ENCODE data around the gene CIAO3.
"Not testable (repeated sequence)": the region's sequence is repeated elsewhere in the genome, so short reads cannot be mapped to it uniquely, and the experiment has no call there.

CIAO3 gene

DNA sequence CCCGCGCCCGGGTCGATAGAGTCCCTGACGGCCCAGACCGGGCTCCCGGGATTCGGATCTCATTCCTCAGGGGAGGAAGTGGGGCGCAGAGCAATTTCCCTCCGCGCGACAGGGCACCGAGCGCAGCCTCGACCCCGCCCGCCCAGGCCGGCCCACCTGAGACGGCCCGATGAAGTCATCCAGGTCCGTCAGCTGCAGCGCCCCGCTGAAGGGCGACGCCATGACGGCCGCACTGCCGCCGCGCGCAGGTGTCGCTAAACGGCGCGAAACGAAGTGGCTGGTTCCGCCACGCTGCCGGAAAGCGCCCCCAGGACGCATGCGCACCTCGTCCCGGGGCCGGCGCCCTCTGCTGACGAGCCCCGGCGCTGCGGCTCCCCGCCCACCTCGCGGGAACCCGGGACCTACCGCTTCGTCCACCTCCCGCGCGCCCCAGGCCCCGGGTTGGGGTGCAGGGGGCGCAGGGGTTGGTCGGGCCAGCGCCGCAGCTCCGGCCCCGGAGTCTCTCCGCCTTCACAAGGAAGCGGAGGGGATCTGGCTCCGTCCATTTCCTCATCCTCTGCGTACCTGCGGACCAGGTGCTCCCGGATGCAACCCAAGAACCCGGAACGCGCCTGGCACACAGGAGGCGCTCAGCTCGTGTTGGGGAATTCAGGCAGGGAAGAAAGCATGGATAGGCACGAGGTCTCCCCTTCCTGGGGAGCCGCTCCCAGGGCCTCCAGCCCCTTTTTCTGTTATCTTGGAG lies at the start of gene CIAO3:
Gene CIAO3 (minus strand): TSS at position 234 of the 742 bp plus-strand sequence. CDS start 12 bp downstream, at position 222.
- peak; percentile 92 for DNase-seq

DNA sequence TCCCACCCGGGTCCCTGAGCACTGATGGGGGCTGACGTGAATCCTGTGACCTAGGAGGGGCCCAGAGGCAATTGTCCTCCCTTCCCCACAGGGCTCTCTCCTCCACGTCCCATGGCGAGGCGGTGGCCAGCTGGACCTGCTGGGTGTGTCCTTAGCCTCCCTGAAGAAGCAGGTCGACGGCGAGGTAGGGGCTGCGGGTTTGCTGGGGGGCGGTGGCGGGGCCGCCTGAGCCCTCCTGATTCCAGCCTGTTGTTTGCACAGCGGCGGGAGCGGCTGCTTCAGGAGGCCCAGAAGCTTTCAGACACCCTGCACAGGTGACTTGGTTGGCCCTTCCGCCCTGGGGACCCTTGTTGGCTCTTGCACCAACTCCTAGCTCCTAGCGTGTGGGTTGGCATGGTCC lies 49.3 kb upstream of the CIAO3 start:
- DNase-seq = no peak

- no peak for DNase-seq
Measured at GRCh38 chr16:789191-789850, 48.5 kb upstream of the CIAO3 start.

GRCh38 chr16:788399-789126 lies 47.8 kb upstream of the CIAO3 start, which contains the start of gene CHTF18:
TSS of gene CHTF18 (plus strand) at chr16:788620. CDS start at chr16:788685, 65 bp downstream.
- DNase-seq = peak; percentile 91

DNA sequence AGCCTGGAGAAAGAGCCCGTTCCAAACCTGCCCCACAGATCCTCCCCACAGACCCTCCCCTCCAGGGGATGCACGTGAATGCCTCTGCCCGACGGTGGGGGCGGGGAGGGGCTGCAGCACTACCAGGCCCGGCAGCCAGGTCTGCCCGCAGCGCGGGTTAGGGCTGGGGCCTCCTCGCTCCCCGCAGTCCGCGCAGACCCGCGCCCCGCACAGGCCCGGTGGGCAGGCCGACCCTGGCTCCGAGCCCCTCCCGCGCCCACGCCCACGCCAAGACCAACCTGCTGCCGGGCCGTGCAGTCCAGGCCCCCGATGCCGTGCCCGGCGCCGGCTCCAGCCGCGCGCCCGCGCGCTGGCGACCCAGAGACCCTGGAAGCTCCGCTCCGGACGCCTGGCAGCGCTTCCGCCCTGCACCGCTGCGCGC lies 47.2 kb upstream of the CIAO3 start, which contains the start of gene RPUSD1:
Gene RPUSD1 (minus strand): TSS at position 404 of the 421 bp plus-strand sequence. CDS start 644 bp downstream, outside the sequence.
- no peak for DNase-seq

GRCh38 chr16:787321-787966 lies 46.6 kb upstream of the CIAO3 start:
- DNase-seq = no peak

DNA sequence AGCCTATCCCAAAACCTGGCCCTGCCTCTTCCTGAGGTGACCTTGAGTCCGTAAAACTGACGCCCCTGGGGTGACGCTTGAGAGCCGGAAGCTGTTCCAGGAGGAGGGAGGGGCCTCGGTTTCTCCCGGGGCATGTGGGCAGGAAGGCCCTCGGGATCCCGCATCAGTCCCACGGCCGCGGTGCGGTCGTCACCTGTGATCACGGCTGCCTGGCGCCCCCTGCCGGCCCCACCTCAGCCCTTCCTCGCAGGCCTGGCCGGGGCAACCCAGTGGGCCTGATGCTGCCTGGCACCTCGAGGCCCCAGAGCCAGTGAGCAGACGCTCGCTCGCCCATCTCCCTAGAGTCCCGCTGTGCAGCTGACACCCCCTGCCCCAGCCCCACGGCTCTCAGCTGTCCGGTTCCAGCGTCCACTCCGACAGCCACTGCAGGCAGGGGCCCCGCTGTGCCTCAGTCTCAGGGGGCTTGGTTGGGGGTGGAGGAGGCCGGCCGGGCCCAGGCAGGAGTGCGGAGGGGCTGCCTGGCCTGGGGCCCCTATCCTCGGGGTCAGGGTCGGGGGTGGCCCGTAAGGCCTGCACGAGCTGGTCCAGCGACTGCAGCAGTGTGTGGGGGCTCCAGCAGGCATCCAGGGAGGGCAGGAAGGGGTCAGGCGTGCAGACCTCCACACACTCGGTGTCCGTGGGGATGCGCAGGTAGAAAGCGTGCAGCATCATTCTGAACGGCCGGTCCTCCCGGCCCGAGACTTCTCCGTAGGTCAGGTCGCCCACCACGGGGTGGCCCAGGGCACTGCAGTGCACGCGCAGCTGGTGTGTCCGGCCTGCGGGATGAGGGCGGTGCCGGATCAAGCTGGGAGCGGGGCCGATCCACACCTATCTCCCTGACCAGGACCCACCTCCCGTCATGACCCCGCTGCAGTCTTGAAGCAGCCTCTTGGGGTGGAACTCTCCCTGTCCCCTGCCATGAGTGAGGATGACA lies 45.1 kb upstream of the CIAO3 start:
- peak; percentile 57 for DNase-seq

- no peak for DNase-seq
Measured at GRCh38 chr16:784431-784830, 43.6 kb upstream of the CIAO3 start.

DNA sequence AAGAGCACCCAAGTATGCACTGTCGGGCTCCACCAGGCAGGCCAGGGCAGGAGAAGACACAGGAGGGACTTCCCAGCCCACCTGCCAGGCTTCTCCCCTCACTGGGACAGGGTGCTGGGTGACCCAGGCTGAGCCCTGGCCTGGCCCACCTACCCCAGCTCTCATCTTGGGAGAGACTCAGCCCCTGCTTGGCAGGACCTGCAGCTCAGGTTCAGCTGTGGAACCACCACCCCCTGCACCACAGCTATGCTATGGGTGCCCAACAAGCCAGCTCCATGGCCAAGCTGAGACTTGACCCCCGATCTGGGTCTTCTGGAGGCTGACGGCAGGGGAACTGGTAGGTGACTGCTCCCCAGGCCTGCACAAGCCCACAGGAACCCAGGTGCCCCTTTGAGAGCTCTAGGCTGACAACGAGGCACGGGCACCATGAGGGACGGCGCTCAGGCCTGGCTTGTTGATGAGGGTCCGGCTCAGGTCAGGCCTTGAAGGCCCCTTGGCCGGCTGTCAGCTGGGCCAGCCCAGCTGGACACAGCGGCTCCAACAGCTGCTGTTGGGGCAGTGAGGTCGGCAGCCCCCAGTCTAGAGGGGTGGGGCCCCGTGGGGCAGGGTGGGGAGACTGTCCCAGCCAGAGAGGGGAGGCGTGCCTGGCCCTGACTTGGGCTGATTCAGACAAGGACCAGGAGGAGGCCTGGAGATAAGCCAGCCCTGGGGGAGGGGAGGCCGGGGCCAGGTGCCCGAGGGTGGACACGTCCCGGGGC lies 42.8 kb upstream of the CIAO3 start:
- no peak for DNase-seq

GRCh38 chr16:782766-783403 lies 42.1 kb upstream of the CIAO3 start:
- DNase-seq = no peak

DNA sequence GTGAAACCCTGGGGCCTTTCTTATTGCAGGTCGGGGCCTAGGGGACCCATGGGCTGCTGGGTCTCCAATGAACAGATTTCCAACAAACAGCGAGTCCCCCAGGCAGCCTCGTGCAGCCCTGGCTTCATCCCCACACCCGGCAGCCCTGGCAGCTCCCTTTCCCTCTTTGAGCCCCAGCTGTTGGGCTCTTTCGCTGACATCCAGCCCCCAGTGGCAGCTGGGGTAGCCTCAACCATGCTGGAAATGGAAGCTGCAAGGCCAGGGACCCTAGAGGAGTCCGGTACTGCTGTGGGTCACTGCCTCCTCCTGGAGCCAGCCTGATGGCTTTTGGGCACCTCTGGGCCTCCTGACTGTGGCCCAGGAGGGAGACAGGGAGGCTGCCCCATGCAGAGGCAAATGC lies 41.5 kb upstream of the CIAO3 start:
- no peak for DNase-seq

DNA sequence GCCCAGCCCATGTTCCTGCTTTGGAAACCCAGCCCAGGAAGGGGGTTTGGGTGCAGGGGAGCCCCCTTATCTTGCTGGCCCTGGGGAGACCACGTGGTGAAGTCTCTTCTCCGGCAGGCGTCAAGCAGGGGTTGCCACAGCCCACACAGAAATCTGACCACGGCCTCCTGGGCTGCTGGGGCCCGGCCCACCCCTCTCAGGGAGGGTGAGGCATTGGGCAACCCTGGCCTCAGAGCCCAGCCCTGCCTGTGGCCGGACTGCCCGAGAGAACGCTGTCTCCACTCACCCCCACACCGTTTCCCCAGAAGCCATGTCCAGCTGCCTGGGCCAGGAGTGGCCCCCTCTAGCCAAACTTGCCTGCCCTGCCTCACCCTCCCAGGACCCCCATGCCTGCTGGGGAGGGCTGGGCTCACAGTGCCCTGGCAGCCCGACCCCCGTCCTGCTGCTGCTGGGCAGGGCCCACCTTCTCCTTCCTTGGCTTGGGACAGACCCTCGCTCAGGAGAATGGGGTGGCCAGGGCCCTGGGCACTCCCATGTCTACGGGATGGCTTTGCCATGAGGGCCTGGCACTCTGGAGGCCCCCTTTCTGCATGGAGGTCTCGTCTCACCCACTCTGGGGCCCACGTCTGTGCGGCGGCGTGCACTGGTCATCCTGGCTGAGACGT lies 40.7 kb upstream of the CIAO3 start:
- DNase-seq = no peak

GRCh38 chr16:780296-780695 lies 39.5 kb upstream of the CIAO3 start:
- DNase-seq = no peak

DNA sequence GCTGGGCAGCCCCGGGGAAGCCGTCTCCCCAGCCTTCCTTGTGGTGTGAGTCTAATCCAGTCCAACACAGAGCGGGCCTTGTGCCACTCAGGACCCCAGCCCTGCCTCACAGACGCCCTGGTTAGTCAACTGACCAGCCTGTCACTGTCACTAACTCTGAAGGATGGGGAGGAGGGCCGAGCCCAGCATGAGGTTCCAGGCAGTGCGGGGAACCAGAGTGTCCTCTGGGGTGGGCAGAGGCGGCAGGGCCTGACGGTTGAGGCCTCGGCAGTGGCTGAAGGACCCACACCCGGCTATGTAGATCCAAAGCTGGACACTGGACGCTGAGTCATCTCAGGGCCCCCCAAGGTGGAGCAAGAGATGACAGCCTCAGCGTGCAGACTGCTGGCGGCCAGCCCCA lies 38.8 kb upstream of the CIAO3 start:
- DNase-seq = no peak

GRCh38 chr16:778909-779527 lies 38.2 kb upstream of the CIAO3 start:
- DNase-seq = no peak

DNA sequence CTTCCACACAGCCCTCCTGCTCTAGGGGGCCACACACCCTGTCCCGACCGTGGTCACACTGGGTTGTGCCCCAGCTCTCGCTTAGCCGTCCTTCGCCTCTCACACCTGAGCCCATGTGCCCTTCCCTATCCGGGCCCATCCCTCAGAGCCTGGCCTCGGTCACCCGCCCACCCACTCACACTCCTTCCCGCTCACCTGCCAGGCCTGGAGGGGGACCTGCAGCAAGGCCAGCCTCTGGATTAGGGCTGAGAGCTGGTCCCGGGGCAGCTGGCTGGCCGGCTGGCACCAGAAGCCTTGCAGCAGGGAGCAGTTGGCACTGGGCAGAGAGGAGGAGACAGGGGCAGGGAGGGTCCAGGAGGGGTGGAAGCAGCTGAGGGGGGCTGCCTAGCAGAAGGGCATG lies 37.6 kb upstream of the CIAO3 start:
- no peak for DNase-seq

- no peak for DNase-seq
Measured at GRCh38 chr16:777826-778225, 37.0 kb upstream of the CIAO3 start.

DNA sequence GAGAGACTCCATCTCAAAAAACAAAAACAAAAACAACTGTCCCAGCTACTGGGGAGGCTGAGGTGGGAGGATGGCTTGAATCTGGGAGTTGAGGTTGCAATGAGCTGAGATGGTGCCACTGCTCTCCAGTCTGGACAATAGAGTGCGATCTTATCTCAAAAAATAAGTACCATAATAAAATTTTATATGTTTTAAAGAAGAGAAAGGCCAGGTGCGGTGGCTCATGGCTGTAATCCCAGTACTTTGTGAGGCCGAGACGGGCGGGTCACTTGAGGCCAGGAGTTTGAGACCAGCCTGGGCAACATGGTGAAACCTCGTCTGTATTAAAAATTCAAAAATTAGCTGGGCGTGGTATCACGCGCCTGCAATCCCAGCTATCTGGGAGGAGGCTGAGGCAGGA lies 36.0 kb upstream of the CIAO3 start:
- no peak for DNase-seq

DNA sequence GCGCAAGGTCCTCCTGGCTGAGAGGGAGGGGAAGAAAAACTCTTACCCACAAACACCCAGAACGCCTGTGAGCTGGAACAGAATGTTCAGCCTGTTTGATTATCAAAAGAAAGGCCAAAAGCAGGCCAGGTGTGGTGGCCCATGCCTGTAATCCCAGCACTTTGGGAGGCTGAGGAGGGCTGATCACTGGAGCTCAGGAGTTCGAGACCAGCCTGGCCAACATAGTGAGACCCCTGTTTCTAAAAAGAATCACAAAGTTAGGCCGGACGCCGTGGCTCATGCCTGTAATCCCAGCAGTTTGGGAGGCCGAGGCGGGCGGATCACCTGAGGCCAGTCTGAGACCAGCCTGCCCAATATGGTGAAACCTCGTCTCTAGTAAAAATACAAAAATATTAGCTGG lies 35.5 kb upstream of the CIAO3 start:
- DNase-seq = not testable (repeated sequence)

Measured in activated CD4-positive, alpha-beta T cell treated with anti-CD3 and anti-CD28 coated beads for 1 hour (primary cell).